Cardiac fibroblast (primary cell): ENCODE data around the gene CLPX.
A peak's percentile ranks its signal among the peaks of the same experiment; 100 is the strongest.
"Not testable (repeated sequence)": the region's sequence is repeated elsewhere in the genome, so short reads cannot be mapped to it uniquely, and the experiment has no call there.

Source experiments
- DNase-seq, 2 donors: peaks; one replicate each; pipeline versions ENCODE4 v3.0.0 to v3.0.0-alpha.2; 2010; ENCODE audit warnings: low read depth in 2 of 2
- H3K4me3 ChIP-seq, 2 donors: replicated peaks in 1 of 2; 1 replicate in 1 of 2; 2 replicates in 1 of 2; pipeline ENCODE4 v1.5.1; 2011; ENCODE audit warnings: low read depth in 2 of 2, low read length in 2 of 2, mild to moderate bottlenecking in 2 of 2, moderate library complexity in 1 of 2
- TF ChIP-seq, protein P1 (sequence below): IDR thresholded peaks from one replicate; pipeline ENCODE4 v1.5.1; 2011; ENCODE audit warnings: low read depth, mild to moderate bottlenecking, low read length, inconsistent platforms

CLPX gene

DNA sequence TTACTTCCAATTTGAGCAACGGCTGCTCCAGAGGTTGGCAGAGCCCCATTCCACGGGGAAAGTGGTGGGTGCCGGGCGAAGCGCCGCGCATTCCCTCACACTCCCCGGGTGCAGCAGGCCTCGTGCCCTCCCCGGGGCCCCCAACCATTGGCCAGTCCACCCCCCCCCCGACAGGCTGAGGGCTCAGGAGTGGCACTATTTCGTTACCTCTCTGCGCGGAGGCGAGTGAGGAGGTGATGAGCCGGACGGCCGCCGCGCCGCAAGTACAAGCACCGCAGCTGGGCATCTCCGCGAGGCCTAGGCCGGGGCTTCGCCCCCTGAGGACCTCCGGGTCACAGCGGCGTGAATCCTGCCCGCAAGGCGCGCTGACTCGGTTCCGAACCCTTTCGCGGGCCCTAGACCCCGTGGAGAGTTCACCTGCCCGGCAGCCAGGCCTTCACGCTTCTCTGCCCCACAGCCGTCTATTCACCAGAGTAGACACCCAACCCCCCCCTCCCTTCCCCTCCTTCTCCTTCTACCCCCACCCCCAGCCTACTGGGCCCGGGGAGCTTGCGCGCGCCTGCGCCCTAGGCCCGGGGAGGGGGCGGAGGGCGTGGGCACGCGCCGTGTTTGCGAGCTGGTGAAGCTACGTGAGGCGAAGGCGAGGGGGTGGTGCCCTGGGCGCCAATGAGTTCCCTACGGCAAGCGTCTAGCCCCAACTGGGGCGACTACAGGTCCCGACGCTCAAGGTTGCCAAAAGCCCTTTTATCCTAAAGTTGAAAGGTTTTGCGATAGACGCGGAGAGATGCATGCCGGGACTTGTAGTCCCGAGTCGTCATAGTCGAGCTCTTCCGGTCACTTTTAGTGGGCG lies at the start of gene CLPX:
Gene CLPX (minus strand): TSS at position 475 of the 850 bp plus-strand sequence. CDS start 189 bp downstream, at position 286.
- TF ChIP-seq, protein P1, sequence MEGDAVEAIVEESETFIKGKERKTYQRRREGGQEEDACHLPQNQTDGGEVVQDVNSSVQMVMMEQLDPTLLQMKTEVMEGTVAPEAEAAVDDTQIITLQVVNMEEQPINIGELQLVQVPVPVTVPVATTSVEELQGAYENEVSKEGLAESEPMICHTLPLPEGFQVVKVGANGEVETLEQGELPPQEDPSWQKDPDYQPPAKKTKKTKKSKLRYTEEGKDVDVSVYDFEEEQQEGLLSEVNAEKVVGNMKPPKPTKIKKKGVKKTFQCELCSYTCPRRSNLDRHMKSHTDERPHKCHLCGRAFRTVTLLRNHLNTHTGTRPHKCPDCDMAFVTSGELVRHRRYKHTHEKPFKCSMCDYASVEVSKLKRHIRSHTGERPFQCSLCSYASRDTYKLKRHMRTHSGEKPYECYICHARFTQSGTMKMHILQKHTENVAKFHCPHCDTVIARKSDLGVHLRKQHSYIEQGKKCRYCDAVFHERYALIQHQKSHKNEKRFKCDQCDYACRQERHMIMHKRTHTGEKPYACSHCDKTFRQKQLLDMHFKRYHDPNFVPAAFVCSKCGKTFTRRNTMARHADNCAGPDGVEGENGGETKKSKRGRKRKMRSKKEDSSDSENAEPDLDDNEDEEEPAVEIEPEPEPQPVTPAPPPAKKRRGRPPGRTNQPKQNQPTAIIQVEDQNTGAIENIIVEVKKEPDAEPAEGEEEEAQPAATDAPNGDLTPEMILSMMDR, result no peak
- H3K4me3 ChIP-seq, result peak within 1 kb of the TSS; percentile 90 to 96
- DNase-seq, result peak; percentile 92 to 98

DNA sequence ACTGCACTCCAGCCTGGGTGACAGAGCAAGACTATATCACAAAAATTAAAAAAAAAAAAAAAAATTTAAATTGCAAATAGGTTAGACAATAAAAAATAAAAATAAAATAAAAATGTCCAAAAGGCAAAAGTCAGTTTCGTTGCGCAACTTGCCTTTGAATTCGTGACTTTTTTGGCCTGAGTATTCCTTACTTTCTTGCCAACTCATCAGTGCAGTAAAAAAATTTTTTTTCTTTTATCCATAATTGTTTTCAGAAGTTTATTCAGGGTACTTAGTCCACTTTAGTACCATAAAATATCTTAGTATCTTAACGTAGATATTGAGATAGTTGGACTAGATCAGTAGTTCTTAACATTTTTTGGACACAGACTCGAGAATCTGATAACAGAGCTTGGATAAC lies 48.6 kb upstream of the CLPX start:
- DNase-seq, result no peak
- TF ChIP-seq, protein P1, result no peak
- no peak overlapping the region for H3K4me3 ChIP-seq

DNA sequence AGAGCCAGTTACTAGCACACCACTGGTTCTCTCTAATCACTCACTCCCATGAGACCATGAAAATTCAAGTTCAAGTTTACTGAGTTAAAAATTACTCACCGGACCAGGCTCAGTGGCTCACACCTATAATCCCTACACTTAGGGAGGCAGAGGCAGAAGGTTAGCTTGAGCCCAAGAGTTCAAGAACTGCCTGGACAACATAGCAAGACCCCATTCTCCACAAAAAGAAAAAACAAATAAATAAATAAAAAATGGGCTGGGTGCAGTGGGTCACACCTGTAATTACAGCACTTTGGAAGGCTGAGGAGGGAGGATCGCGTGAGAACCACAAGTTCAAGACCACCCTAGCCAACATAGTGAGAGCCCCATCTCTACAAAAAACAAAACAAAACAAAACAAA lies 47.4 kb upstream of the CLPX start:
- no peak for DNase-seq
- TF ChIP-seq, protein P1, result no peak
- H3K4me3 ChIP-seq, result no peak overlapping the region

DNA sequence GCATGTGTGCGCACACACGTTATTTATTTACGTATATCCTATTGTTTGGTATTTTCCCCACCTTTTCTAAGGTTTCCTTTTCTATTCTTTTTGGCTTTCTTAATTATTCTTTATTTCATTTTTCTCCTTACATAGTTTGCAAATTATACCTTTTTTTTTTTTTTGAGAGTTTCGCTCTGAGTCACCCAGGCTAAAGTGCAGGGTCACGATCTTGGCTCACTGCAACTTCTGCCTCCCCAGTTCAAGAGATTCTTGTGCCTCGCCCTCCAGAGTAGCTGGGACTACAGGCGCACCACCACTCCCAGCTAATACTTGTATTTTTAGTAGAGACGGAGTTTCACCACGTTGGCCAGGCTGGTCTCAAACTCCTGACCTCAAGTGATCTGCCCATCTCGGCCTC lies 46.2 kb upstream of the CLPX start:
- no peak overlapping the region for H3K4me3 ChIP-seq
- TF ChIP-seq, protein P1, result no peak
- DNase-seq, result no peak

DNA sequence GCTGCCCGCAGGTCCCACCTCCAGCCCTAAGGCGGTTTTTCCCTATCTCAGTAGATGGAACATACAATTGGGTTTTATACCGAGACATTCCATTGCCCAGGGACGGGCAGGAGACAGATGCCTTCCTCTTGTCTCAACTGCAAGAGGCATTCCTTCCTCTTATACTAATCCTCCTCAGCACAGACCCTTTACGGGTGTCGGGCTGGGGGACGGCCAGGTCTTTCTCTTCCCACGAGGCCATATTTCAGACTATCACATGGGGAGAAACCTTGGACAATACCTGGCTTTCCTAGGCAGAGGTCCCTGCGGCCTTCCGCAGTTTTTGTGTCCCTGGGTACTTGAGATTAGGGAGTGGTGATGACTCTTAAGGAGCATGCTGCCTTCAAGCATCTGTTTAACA lies 41.8 kb upstream of the CLPX start:
- not testable (repeated sequence) for DNase-seq, H3K4me3 ChIP-seq

DNA sequence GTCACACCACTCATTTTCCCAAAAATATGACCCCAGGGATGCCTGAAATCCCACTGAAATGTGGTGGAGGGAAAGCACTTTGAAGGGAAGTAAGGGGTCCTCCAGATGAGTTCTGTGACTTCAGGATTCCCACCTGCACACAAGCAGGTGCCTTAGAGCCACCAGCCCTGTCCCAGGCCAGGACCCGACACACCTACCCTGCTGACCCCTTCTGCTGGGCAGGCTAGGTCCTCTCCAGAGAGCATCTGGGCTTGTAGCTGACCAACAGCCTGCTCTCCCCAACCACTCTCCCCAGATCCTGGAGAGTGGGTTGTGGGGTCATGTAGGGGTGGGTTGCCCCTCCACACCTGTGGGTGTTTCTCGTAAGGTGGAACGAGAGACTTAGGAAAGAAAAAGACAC lies 41.1 kb upstream of the CLPX start:
- no peak for DNase-seq
- TF ChIP-seq, protein P1, result no peak
- no peak overlapping the region for H3K4me3 ChIP-seq

DNA sequence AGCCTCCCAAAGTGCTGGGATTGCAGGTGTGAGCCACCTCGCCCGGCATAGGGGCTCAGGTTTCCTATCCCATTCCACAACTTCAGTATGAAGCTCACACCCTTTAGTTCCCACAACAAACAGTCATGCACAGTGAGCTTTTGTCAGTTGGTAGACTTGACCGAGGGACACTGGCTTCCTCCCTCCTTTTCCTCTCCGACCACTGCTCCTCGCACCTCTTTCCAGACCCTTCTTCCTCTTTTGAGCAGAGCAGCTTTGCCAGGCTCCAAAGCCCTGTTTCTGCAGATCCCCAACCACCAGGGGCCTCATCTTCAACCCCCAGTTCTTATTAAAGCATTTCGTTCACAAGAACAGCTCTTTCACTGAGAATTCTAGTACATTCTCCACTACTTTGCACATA lies 38.9 kb upstream of the CLPX start:
- TF ChIP-seq, protein P1, result no peak
- no peak for DNase-seq

More for the DNA sequence above, 38.9 kb upstream of the CLPX start:
- no peak overlapping the region for H3K4me3 ChIP-seq
